C4-2B (cell line): ENCODE data around the gene SLC16A10.

Source experiments
- H3K27ac ChIP-seq: fragments of 450-650 bp; 2 replicates; pipeline ENCODE4 v1.5.1; 2017
- CTCF ChIP-seq: fragments of 450-650 bp; conservative IDR thresholded peaks from 2 replicates; pipeline ENCODE4 v1.5.1; 2017; ENCODE audit warnings: mild to moderate bottlenecking
- ZFX ChIP-seq: fragments of 450-650 bp; IDR thresholded peaks from 2 replicates; pipeline ENCODE4 v1.6.1; 2017

Gene SLC16A10

DNA sequence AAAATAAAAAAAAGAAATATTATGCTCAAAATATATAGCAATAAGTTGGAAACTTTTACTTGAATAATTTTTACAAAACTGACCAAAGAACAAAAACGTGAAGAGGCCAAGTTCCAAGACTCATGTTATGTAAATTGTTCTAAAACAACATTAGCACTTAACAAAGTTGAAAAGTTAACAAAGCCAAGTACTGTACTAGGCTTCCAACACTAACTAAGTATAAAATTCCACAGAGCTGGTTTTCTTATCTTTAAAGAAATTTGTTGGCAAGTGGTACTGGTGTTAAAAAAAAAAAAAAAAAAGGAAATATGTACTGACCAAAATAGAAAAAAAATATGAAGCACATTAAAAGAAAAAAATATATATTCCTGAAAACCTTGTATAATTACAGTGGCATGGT lies 127.8 kb downstream of the SLC16A10 start:
- no peak overlapping the region for H3K27ac ChIP-seq
- TF ChIP-seq ZFX, result no peak
- TF ChIP-seq CTCF, result no peak

DNA sequence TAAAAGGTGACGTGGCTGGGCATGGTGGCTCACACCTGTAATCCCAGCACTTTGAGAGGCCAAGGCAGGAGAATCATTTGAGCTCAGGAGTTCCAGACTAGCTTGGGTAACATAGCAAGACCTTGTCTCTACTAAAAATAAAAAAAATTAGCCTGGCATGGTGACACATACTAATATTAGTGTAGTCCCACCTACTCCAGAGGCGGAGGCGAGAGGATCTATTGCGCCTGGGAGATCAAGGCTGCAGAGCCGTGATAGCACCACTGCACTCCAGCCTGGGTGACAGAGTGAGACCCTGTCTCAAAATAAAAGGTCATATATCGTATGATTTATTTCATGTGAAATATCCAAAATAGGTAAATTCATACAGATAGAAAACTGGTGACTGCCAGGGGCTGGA lies 132.5 kb downstream of the SLC16A10 start:
- H3K27ac ChIP-seq, result no peak overlapping the region
- no peak for TF ChIP-seq CTCF
- TF ChIP-seq ZFX, result no peak

- TF ChIP-seq ZFX (no peak), CTCF (no peak)
- no peak overlapping the region for H3K27ac ChIP-seq
Observed at GRCh38 chr6:111220383-111221031, 133.2 kb downstream of the SLC16A10 start.

DNA sequence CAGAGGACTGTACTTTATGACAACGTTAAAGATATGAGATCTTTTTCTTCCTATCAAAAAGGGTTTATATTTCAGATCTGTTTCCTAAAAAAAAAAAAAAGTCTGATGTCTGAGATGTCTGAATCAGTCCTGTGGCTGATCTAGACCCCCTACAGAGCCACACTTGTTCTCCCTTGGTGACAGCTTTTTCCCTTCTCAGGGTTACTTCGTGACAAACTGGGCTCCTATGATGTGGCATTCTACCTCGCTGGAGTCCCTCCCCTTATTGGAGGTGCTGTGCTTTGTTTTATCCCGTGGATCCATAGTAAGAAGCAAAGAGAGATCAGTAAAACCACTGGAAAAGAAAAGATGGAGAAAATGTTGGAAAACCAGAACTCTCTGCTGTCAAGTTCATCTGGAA lies 134.5 kb downstream of the SLC16A10 start:
- H3K27ac ChIP-seq, result no peak overlapping the region
- TF ChIP-seq CTCF (no peak), ZFX (no peak)

DNA sequence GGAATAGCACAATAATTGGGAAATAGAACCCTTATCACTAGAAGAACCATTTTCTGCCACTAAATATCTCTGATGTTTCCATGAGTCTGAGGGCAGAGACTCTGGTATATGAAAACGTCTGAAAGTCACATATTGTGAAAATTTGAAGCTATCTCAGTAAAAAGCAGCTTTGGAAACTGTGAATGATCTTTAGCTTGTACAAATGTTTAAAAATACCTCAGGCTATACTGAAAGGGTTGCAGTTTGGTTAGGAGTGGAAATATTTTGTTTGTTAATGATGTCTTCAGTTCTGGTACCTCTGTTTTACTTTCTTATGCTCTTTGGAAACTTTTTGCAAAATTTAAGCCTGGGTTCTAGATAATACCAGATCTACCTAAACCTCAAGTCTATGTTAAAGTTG lies 135.0 kb downstream of the SLC16A10 start:
- H3K27ac ChIP-seq, result no peak overlapping the region
- TF ChIP-seq ZFX (no peak), CTCF (no peak)

- no peak for TF ChIP-seq ZFX
- TF ChIP-seq CTCF, result no peak
- H3K27ac ChIP-seq, result no peak overlapping the region
Observed at GRCh38 chr6:111228094-111228493, 140.8 kb downstream of the SLC16A10 start.

GRCh38 chr6:111230351-111231089 lies 143.2 kb downstream of the SLC16A10 start:
- TF ChIP-seq ZFX (no peak), CTCF (no peak)
- H3K27ac ChIP-seq, result no peak overlapping the region
